RWPE1 (cell line): Measurements from ENCODE around the gene LAIR1.

Experiments
- CTCF ChIA-PET: fragments of 350-600 bp; sonication (Branson Sonifier 250); formaldehyde crosslinking; extraction: SDS; loops from one replicate; lab custom pipeline; 2021; lab: Yijun Ruan, JAX
- POLR2A ChIA-PET: fragments of 400-600 bp; formaldehyde crosslinking; extraction: SDS; loops from one replicate; lab custom pipeline; 2020; ENCODE audit warnings: antibody characterized with exemption; ENCODE audit not compliant: low non-redundant PET; lab: Yijun Ruan, JAX
- DNase-seq: peaks from one replicate; pipeline ENCODE4 v3.0.0; 2012; ENCODE audit warnings: low spot score
- H3K27ac ChIP-seq: fragments of 450-650 bp; 2 replicates; pipeline ENCODE4 v1.5.1; 2017
- TF ChIP-seq, protein P1 (sequence below): fragments of 450-650 bp; conservative IDR thresholded peaks from 2 replicates; pipeline ENCODE4 v1.5.1; 2017; ENCODE audit warnings: low read depth, mild to moderate bottlenecking

LAIR1 gene

GRCh38 chr19:54392105-54392504, 27.4 kb upstream of the LAIR1 start:
- CTCF ChIA-PET, result interaction anchor here (0.6 to 1.6 kb wide), 5 partner anchors 11 to 358 kb away, joined by 3 to 7 read pairs (median 5); no protein-coding TSS in a partner anchor
- POLR2A ChIA-PET, result no interaction called here
- DNase-seq, result no peak
- TF ChIP-seq, protein P1, sequence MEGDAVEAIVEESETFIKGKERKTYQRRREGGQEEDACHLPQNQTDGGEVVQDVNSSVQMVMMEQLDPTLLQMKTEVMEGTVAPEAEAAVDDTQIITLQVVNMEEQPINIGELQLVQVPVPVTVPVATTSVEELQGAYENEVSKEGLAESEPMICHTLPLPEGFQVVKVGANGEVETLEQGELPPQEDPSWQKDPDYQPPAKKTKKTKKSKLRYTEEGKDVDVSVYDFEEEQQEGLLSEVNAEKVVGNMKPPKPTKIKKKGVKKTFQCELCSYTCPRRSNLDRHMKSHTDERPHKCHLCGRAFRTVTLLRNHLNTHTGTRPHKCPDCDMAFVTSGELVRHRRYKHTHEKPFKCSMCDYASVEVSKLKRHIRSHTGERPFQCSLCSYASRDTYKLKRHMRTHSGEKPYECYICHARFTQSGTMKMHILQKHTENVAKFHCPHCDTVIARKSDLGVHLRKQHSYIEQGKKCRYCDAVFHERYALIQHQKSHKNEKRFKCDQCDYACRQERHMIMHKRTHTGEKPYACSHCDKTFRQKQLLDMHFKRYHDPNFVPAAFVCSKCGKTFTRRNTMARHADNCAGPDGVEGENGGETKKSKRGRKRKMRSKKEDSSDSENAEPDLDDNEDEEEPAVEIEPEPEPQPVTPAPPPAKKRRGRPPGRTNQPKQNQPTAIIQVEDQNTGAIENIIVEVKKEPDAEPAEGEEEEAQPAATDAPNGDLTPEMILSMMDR, result no peak
- H3K27ac ChIP-seq, result no peak overlapping the region

DNA sequence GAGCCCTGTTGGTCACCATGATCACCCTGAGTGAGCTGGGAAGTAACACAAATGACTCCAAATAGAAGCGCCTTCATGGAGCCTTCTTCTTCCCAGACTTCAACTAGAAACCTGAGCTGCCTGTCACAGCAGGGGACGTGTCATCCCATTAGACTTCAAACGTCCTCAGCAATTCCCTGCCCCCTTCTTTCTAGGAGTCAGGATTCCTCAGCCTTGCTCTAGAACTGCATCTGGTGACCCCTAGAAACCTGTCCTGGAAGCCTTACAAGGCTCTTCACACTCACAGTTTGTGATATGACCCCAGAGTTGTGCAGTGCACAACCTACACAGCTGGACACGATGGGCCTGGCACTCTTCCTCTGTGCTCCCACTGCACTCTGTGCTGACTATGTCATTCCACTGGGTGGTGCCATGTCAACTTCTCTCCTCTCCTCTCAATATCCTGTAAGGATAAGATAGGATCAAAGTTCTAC, 26.9 kb upstream of the LAIR1 start:
- no peak for DNase-seq
- H3K27ac ChIP-seq, result no peak overlapping the region
- TF ChIP-seq, protein P1, result no peak
- CTCF ChIA-PET, result interaction anchor here (0.5 to 1.6 kb wide), 11 partner anchors 7 to 659 kb away, joined by 3 to 7 read pairs (median 5); no protein-coding TSS in a partner anchor
- POLR2A ChIA-PET, result no interaction called here

DNA sequence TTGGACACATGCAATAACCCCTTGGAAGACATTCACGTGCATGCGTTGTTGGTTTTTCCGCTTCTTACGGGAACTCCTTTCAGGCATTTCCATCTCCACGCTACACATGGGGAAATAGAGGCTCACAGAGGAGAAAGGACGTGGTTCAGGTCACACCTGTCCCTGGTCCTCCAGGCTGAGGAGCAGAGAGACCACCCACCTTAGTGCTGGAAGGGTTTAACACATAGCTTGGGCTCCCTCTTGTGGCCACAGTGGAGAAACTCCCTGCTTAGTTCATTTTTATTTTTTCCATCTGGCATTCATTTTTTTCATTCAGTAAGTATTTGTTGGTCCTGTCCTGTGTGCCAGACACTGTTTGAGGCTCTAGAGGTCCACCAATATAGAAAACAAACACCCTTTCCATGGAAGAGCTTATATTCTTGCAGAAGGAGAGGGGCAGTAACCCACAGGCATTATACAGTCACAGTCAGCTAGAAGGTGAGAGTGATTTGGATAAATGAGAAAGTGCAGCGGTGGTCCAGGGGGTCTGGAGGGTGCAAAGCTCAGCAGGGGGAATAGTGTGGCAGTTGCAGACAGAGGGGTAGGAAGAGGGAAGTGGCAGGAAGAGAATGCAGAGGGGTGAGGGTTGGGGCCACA, 26.3 kb upstream of the LAIR1 start:
- POLR2A ChIA-PET, result no interaction called here
- H3K27ac ChIP-seq, result no peak overlapping the region
- TF ChIP-seq, protein P1, result peak; percentile 86
- DNase-seq, result peak; percentile 33
- CTCF ChIA-PET, result interaction anchor here (0.5 to 1.6 kb wide), 12 partner anchors 8 to 660 kb away, joined by 3 to 7 read pairs (median 4); no protein-coding TSS in a partner anchor

DNA sequence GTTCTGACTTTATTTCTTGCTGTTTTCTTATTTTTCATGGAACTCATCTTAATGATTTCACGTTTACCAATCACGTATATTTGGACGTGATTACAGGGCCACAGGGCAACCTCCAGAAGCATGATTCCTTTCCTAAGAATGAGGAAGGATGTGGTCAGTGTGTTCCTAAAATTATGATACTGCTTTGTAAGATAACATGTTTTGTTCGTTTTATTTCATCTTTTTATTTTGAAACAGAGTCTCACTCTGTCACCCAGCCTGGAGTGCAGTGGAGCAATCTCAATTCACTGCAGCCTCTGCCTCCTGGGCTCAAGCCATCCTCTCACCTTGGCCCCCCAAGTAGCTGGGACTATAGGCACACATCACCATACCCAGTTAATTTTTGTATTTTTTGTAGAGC, 24.8 kb upstream of the LAIR1 start:
- TF ChIP-seq, protein P1, result no peak
- H3K27ac ChIP-seq, result no peak overlapping the region
- POLR2A ChIA-PET, result no interaction called here
- CTCF ChIA-PET, result interaction anchor here (0.6 to 0.7 kb wide), 2 partner anchors 8 to 57 kb away, joined by 3 to 5 read pairs; no protein-coding TSS in a partner anchor
- no peak for DNase-seq

DNA sequence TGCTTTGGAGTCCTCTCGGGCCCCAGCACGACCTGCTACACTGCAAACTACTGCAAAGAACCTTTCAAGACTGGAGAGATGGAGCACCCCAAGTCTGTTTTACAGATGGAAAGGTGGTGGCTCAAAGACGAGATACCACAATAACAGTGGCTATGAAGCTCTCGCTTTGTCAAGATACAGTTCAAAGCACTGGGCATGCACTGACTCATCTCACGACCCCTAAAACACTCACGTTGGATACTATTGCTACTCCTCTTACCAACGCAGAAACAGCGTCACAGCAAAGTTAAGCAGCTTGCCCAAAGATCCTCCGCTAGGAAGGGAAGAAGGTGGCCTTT, 24.0 kb upstream of the LAIR1 start:
- no peak overlapping the region for H3K27ac ChIP-seq
- ChIA-PET POLR2A (no interaction called here), CTCF (interaction anchor here (0.7 to 1.2 kb wide), 2 partner anchors 9 to 64 kb away, joined by 3 to 4 read pairs; no protein-coding TSS in a partner anchor)
- TF ChIP-seq, protein P1, result no peak
- no peak for DNase-seq

GRCh38 chr19:54387991-54388801, 23.5 kb upstream of the LAIR1 start:
- ChIA-PET CTCF (interaction anchor here (0.8 to 1.2 kb wide), 2 partner anchors 64 to 122 kb away, joined by 3 to 4 read pairs; no protein-coding TSS in a partner anchor), POLR2A (no interaction called here)
- no peak for DNase-seq
- H3K27ac ChIP-seq, result no peak overlapping the region
- TF ChIP-seq, protein P1, result no peak
